Daoy (cell line): ENCODE data around the gene MDC1. TPM values are rescaled to one million over a fixed set of nuclear protein-coding genes. Genes with fewer than 3 reads are reported as not detected.

Experiments
- DNase-seq: peaks from one replicate; pipeline ENCODE4 v3.0.0-alpha.2; 2015; ENCODE audit warnings: low read depth
- total RNA-seq: library from RNA; depleted of rRNA; stranded (reverse); fragments of >200 nt; shearing (Covaris generic); gene quantifications from 2 replicates; pipeline ENCODE4 v1.2.3, GENCODE V29; 2014

Gene MDC1
- total RNA-seq, 1 experiment from 2014 or later: 12.6 TPM

DNA sequence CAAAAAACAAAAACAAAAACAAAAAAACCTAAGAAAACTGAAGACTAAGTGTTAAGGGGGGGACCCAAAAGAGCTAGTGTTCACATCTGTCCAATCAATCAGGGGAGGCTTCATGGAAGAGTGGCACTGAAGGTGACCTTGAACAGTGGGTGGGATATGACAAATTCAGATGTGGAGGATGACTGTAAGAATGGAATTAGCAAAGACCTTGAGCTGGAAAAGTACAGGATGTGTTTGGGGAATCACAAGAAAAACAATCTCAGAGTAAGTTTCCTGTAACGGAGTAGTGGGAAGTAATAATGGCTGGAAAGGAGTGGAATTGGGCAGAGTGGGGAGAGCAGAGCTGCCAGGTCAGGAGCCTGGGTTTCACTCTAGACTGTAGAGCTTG is 30.2 kb upstream of the MDC1 start:
- no peak for DNase-seq

DNA sequence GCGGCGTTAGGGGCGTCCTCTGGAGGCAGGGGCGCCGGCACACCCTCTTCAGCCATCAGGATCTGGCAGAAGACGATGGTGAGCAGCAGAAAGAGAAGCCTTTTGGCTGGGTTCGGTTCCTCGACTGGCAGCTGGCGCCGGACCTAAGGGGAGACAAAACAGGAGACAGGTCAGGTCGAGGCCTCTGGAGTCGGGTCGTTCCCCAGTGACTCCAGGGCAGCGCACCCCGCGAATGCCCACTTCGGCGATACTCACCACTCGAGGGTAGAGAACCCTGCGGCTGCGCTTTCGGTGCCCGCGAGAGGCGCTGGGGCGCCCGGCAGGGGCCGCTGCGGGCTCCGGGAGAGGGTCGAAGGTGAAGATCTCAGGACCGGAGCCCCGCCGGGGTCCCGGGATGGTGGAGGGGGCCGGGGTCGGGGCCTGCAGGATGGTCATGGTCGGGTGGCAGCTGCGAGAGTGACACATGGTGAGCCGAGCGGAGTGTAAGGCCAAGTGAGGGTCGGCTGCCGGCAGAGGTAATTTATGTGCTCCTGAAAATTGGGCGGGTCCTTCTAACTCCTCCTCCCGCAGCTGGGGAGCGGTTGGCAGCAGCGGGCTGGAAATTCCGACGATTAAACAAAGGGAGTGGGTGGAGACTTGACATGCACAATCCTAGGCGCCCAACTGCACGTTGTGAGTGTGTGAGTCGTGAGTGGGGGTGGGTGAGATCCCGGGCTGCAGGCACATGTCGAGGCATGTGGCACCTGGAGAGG is 27.1 kb upstream of the MDC1 start, which contains the start of gene IER3:
Gene IER3, minus strand, starts transcription at position 494 of the 752 bp plus-strand sequence. Its CDS starts 29 bp downstream, at position 465.
- DNase-seq: peak; percentile 95

DNA sequence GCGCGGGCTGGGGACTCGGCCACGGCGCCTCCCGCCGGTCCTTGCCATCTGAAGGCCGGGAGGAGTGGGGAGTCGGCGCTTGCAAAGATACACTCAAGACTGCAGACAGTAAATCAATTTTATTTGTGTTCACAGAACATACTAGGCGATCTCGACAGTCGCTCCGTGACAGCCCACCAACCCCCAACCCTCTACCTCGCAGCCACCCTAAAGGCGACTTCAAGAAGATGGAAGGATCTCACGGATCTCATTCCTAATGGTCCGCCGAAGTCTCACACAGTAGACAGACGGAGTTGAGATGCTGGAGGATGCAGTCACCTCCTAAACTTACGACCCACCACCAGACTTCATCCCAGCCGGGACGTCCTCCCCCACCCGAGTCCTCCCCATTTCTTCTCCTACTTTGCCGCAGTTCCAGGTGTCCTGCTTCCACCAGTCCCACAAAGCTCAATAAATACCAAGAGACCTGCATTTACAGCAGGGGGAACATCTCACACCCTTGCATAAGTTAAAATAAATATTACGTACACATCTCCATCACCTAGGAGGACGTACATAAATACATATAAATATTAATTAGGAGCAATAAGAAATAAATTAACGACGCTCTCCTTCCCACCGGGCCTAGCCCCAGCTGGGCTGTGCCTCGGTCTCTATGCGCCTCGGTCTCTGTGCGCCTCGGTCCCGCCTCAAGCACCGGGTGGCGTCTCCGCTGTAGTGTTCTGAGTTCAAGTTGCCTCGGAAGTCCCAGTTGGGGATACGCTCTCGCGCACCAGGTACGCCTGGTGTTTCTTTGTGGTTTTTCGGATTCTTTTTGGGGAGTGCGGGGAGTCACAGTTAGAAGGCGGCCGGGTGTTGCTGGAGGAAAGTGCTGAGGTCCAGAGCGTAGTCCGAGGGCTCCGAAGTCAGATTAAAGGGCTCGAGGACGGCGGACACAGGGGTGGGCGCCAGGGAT is 26.3 kb upstream of the MDC1 start:
- no peak for DNase-seq

DNA sequence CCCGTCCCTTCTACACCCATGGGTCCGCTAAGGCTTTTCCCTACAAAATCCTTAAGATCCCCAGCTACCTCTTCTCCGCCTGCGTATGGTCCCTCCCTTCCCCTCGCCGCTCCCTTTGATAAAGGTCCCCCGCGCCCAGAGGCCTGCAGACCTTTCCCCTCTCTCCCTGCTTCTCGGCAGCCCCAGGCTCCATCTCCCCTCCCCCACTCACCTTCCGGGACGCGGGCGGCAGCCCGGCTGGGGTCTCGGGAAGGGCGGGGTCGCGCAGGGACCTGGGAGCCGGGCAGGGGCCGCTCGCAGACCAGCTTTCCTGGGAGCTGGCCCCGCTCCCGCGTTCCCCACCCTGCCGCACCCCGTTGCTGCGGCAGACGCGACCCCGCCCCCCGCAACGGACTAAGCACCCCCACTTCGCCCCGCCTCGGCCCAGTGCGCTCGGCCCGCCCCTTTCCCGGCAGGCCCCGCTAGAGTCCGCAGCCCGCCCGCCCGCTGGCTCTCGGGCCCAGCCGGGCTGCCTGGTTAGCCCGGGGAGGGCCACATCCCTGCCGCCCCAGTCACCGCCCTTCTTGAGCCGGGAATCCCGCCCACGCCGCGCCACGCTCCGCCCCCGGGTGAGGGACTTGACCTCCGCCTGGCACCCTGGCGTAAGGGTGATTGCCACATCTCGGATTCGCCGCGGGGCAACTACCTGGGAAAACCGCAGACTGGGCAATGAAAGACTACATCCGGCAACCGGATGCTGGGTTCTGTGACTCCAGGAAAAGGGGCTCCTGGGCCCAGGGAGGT is 25.4 kb upstream of the MDC1 start, which contains the start of gene FLOT1:
Gene FLOT1, minus strand, starts transcription at position 372 of the 783 bp plus-strand sequence. CDS start 498 bp downstream, outside the sequence.
- DNase-seq: peak; percentile 100

DNA sequence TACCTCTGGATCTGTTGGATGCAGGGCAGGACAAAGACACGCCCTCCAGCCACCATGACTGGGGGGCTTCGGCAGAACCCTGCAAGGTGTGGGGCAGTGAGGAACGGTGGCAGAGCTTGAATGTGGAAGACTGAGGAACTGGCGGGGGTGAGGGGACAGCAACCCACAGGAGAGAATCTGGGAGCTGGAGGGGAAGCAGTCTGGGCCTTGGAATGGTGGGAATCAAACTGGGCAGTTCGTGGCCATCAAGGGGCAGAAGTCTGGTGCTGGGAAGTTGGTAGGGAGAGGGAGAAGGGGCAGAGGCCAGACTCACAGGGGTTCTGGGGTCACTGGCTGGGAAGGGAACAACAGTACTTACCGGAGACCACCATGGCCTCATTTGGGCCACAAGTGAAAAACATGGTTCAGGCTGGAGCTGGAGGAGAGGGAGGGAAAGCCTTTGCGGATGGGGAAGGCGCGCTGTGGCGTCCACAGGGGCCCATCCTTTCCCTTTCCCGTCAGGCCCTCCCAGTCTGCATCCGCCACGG is 24.8 kb upstream of the MDC1 start:
- no peak for DNase-seq

DNA sequence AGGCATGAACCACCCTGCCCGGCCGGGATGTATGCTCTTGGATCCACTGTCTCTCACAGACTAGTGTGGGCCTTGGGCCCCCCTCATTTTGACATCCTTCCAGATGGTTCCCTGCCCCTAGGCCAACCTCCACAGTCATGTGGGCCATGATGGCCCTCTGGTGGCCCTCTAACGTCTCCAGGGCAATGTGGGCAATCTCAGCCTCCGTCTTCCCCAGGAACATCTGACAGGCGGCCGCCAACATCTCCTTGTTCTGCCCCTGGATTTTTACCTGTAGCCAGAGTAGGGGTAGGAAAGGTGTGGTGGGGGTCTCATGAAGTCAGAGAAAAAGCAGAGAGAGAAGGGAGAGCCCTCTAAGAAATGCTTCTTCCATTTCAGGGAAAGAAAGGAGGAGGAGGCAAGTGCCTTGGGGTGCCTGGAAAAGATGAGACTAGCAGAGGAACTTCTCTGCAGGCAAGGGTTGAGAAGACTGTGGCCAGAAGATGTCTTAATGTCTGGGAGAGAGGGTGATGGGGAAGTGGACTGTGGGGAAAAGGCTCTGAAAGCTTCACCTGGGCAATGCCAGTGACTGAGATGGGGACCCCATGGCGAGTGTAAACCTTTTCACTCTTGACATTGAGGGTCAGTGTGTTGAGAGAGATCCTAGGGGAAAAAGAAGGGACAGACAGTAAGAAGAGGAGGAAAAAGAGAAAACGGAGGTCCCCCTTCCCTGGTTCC is 24.1 kb upstream of the MDC1 start:
- peak; percentile 65 for DNase-seq

DNA sequence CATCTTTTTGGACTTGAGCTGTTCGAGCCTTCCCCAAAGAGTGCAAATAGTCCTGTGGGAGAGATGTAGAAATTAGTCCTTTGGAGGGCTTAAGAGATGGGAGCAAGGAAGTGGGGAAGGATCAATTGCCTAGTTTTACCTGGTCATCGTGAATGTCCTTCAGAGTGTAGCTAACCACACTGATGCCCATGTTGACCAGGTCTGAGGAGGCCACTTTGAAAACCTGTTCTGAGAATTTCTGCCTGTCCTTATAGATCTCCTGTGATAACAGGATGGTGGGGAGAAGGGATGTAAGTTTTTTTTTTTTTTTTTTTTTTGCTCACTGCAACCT is 23.4 kb upstream of the MDC1 start:
- no peak for DNase-seq

DNA sequence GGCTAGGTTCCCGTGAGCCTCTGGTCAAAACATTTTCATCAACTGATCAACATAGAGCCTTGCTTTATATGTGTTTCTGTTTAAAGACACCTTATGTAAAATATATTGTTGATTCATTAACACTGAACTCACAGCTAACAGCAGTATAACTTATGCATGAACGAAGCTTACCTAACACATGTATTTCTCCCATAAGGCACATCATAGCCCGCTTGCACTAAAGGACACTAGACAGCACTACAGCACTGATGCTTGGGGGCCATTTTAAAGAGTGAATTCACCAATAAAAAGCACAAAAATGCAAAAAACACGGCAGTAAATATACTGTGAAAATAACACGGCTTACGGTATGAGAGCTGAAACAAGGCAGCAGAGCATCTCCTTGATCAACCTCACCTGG is 21.5 kb upstream of the MDC1 start:
- no peak for DNase-seq

DNA sequence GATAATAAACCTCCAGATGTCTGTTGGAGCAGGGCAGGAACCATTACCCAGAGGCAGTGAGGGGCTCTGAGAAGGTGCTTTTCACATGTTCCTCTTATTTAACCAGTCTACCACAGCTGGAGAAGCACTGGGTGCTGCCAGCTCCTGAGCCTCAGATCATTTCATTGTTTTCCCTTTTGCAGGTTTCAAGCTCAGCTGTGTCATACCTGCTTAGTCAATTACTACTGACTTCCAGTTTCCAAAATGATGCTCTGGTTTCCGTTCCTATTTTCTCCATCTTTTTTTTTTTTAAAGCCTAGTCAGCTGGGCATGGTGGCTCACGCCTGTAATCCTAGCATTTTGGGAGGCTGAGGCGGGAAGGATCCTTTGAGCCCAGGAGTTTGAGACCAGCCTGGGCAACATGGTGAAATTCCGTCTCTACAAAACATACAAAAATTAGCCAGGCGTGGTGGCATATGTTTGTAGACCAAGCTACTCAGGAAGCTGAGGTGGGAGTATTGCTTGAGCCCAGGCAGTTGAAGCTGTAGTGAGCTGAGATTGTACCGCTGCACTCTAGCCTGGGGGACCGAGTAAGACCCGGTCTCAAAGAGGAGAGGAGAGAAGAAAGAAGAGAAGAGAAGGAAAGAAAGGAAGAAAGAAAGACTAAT is 18.7 kb upstream of the MDC1 start:
- DNase-seq: no peak

DNA sequence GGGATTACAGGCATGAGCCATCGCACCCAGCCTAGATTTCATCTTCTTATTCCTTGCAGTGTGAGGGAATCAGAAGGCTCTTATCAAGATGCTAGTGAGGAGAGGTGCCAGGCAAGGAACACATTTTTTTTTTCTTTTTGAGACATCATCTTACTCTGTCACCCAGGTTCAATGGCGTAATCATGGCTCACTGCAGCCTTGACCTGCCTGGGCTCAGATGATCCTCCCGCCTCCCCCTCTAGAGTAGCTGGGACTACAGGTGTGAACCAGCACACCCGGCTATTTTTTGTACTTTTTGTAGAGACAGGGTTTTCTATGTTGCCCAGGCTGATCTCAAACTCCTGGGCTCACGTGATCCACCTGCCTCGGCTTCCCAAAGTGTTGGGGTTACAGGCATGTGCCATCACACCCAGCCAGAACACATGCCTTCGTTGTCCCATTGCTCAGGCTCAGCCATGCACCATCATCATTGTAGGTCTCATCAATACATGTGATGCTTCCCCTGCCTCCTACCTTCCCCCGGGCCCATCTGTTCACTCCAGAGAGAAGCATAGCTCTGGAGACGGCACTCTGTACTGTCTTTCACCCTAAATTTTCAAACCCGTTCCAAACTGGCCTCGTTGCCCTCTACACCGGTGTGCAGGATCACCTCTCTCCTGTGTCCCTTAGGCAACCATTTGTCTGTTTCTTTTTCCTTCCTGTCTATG is 15.3 kb upstream of the MDC1 start:
- no peak for DNase-seq

DNA sequence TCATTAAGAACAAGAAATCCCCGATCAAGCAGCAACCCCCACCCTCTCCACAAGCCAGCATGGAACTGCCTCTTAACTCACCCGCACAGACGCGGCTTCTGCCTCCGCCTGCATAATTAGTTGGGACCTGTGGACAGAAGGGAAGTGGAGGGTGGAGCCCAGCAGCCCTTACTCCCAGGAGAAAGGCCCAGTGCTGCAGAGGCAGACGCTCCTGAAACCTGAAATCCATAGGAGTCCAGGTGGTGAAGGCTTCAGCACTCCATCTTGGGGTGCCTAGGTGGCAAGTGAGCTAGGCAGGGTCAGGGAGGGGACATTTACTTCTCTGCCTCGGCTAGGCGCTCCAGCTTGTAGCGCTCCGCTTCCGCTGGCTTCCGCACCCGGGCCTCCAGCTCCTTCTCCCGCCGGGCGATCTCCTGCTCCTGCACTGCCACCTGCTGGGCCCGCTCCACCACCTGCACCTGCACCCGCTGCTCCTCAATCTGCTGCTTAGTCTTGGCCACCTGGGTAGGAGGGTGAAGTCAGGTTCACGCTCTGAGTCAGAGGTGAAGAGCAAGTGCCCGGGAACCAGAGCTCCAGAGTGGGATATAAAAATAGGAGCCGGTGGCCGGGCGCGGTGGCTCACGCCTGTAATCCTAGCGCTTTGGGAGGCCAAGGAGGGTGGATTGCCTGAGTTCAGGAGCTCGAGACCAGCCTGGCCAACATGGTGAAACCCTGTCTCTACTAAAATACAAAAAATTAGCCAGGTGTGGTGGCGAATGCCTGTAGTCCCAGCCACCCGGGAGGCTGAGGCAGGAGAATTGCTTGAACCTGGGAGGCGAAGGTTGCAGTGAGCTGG is 13.7 kb upstream of the MDC1 start:
- DNase-seq: peak; percentile 73

DNA sequence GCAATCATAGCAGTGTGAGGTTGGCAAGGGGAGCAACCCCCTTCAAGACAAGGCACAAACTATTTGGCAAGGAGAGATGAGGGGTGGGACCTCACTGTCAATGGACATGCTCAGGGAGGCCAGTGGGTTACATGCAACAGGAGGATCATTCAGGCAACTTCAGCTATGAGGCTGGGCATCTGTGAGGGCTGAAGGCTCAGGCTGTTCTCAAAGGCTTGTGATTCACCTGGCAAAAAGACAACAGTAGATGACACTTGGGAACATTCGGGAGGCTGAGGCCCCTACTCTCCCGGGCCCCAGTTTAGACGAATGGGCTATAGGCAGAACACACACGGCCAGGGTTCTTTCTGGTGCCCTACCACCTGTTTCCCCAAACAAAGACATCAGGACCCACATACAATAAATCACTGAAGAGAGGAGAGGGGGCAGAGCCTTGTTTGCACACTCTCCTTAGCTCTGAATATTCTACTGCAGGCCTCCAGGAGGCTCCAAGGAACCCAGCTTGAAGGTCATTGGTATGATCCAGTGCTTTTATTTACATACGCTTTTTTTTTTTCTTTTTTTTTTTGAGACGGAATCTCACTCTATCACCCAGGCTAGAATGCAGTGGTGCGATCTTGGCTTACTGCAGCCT is 11.0 kb upstream of the MDC1 start:
- DNase-seq: peak; percentile 51

DNA sequence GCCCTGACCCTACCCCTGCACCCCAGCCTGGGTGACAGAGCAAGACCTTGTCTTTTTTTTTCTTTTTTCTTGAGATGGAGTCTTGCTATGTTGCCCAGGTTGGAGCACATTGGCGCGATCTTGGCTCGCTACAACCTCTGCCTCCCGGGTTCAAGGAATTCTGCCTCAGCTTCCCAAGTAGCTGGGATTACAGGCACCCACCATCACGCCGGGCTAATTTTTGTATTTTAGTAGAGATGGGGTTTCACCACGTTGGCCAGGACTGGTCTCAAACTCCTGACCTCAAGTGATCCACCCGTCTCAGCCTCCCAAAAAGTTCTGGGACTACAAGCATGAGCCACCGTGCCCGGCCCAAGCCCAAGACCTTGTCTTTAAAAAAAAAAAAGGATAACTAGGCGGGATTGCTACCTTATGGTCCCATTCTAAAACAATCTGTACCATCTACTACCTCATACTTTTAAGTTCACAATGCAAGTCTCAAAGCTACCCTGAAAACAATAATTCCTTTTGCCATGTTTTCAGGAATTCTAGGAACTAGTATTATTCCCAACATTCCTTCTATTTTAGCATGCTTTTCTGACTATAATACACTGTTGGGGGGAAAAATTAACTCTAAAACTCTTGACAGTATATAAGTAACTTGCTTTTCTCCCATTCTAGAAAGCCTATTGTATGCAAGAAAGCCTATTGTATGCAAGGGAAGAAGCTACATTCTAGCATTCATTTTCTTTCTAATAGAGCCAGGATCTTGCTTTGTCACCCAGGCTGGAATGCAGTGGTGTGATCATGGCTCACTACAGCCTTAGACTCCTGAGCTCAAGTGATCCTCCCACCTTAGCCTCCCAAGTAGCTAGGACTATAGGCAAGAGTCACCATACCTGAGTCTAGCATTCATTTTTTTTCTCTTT is 9.7 kb upstream of the MDC1 start:
- peak; percentile 39 for DNase-seq

DNA sequence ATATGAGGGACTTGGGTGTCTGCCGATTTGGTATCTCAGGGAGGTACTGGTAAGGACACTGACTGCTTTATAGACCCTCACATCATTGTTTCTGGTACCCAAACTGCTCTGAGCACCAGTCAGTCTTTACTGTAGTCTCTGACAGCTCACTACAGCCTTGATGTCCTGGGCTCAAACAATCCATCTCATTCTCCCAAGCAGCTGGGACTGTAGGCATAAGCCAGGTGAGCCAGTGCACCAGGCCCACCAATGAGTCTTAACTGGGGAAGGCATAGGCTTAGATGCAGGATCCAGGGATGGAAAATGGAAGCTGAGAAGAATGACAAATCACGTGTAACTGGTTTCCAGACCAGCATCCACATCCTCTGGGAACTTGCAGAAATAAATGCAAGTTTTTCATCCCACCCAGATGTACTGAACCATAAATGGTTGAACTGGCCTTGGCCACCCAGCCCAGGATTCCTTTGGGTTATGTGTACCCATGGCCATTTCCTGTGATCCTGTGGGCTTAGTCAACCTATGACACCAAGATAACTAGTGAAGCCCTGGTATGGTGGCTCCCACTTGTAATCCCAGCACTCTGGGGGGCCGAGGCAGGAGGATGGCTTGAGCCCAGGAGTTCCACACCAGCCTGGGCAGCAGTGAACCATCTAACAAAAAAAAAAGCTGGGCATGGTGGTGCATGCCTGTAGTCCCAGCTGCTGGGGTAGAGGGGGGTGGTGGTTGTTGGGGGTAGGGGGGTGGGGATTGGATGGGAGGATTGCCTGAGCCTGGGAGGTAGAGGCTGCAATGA is 8.8 kb upstream of the MDC1 start:
- DNase-seq: peak; percentile 86

DNA sequence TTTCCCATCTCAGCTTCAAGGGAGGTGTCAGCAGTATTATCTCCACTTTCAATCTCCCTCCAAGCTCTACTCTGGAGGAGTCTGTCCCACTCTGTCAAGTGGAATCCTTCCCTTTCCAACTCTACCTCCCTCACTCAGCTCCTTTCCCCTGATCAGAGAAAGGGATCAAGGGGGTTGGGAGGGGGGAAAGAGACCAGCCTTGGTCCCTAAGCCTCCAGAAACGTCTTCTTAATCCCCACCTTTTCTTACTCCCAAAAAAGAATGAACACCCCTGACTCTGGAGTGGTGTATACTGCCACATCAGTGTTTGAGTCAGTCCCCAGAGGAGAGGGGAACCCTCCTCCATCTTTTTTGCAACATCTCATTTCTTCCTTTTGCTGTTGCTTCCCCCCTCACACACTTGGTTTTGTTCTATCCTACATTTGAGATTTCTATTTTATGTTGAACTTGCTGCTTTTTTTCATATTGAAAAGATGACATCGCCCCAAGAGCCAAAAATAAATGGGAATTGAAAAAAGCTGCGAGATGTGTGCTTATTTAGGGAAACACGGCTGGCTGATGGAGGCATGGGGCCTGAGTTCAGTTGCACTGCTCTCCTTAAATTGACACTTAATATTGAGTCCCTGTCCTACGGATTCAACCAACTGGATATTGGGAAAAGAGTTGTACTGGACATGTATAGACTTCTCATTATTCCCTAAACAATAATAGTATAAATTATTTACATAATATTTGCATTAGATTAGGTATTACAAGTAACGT is 8.0 kb upstream of the MDC1 start:
- DNase-seq: no peak
